ENCODE measurements around the gene LORICRIN. TPM values are rescaled to one million over a fixed set of nuclear protein-coding genes. Genes with fewer than 3 reads are reported as not detected.
"Not testable (repeated sequence)": the region's sequence is repeated elsewhere in the genome, so short reads cannot be mapped to it uniquely, and the experiment has no call there.

Gene LORICRIN
- under 1 TPM in 1 of 2 donors, not detected in 1; 0.46 TPM for total RNA-seq

DNA sequence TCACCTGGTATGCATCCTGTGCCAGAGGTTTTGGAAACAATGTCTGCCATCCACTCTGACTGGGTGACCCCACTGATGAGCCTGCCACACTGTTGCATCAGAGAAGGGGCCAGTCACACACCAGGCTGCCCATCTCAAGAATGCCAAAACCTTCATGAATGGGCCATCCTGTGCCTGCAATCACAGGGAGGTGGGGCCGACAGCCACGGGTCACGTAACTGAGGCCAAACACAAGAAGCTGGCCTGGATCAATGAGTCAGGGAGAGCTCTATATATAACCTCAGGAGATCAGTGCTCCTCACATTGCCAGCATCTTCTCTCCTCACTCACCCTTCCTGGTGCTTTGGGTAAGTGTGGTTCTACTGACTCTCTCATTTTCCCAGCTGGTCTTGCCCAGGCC lies at the start of gene LORICRIN:
LORICRIN (plus strand) TSS at position 301 of the 400 bp plus-strand sequence. CDS start 1,263 bp downstream, outside the sequence.
- Mint-ChIP-seq H3K27me3 (ENCODE audit: low read depth) (peaks cover 50% of the 10 kb centered on the region), H3K4me1 (ENCODE audit: low read depth) (peaks cover 40% of the 10 kb centered on the region), H3K4me3 (peak within 1 kb of the TSS; percentile 60 to 71), H3K9me3 (no peaks in the 10 kb centered on the region), H3K27ac (no peak within 1 kb of the TSS), H3K36me3 (ENCODE audit: insufficient read depth in 2 of 2) (no peaks in the 10 kb centered on the region)
- DNase-seq (no peak), ATAC-seq (replicated peaks in 1 of 2) (no peak)

DNA sequence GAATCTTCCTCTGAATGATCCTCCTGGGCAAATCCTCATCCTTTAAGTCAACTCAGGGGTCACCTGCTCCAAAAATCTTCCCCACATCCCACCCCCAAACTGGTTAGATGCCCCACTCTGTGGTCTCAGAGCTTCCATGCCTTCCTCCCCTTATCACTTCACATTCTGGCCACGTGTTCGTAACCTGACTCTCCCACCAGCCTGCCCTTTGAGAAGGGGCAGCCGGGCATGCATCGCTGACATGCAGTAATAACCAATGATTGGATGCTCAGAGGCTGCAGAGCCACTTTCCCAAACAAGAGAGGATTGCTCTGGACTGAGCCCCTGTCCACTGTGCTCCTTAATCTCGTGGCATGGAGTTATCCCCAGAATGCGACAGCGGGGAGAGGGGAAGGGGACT lies 49.3 kb upstream of the LORICRIN start:
- peaks cover 38% of the 10 kb centered on the region for H3K27me3 Mint-ChIP-seq (ENCODE audit: low read depth)
- no peaks in the 10 kb centered on the region for H3K36me3 Mint-ChIP-seq (ENCODE audit: insufficient read depth in 2 of 2)
- no peak overlapping the region for H3K4me3 Mint-ChIP-seq
- H3K27ac Mint-ChIP-seq, result no peak overlapping the region
- no peaks in the 10 kb centered on the region for H3K9me3 Mint-ChIP-seq
- no peaks in the 10 kb centered on the region for H3K4me1 Mint-ChIP-seq (ENCODE audit: low read depth)
- ATAC-seq (replicated peaks in 1 of 2) (no peak), DNase-seq (no peak)

- no peak overlapping the region for H3K4me3 Mint-ChIP-seq
- DNase-seq (no peak), ATAC-seq (replicated peaks in 1 of 2) (no peak)
- H3K27ac Mint-ChIP-seq, result no peak overlapping the region
- no peaks in the 10 kb centered on the region for H3K36me3 Mint-ChIP-seq (ENCODE audit: insufficient read depth in 2 of 2)
- H3K9me3 Mint-ChIP-seq, result no peaks in the 10 kb centered on the region
- no peaks in the 10 kb centered on the region for H3K4me1 Mint-ChIP-seq (ENCODE audit: low read depth)
- H3K27me3 Mint-ChIP-seq (ENCODE audit: low read depth), result peaks cover 44% of the 10 kb centered on the region
Observed at GRCh38 chr1:153212201-153212600, 47.3 kb upstream of the LORICRIN start.

DNA sequence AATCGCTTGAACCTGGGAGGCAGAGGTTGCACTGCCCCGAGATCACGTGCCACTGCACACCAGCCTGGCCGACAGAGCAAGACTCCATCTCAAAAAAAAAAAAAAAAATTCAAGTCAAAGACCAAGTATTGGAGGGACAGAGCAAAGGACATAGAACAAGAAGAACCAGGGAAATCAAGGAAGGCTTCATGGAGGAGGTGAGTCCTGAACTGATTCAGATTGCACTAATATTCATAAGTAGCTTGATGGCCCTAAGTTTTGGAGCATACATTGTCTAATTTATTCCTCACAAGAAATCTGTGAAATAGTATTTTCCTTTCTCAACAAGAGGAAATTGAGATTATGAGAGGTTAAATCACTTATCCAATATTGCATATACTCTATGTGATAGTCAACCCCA lies 46.0 kb upstream of the LORICRIN start:
- DNase-seq (no peak), ATAC-seq (replicated peaks in 1 of 2) (no peak)
- Mint-ChIP-seq H3K4me3 (no peak overlapping the region), H3K4me1 (ENCODE audit: low read depth) (no peaks in the 10 kb centered on the region), H3K27ac (no peak overlapping the region), H3K9me3 (no peaks in the 10 kb centered on the region), H3K27me3 (ENCODE audit: low read depth) (peaks cover 41% of the 10 kb centered on the region), H3K36me3 (ENCODE audit: insufficient read depth in 2 of 2) (no peaks in the 10 kb centered on the region)

GRCh38 chr1:153217212-153217611 lies 42.3 kb upstream of the LORICRIN start, which contains the start of gene PRR9:
PRR9 (plus strand) TSS chr1:153217584; CDS start chr1:153218145, 561 bp downstream.
- Mint-ChIP-seq H3K36me3 (ENCODE audit: insufficient read depth in 2 of 2) (no peaks in the 10 kb centered on the region), H3K27ac (no peak within 1 kb of the TSS)

GRCh38 chr1:153217744-153218416 lies 41.6 kb upstream of the LORICRIN start:
- no peaks in the 10 kb centered on the region for H3K9me3 Mint-ChIP-seq
- peaks cover 25% of the 10 kb centered on the region for H3K27me3 Mint-ChIP-seq (ENCODE audit: low read depth)
- no peaks in the 10 kb centered on the region for H3K4me1 Mint-ChIP-seq (ENCODE audit: low read depth)

More at GRCh38 chr1:153217212-153217611, 42.3 kb upstream of the LORICRIN start, which contains the start of gene PRR9:
- Mint-ChIP-seq H3K4me3 (no peak within 1 kb of the TSS), H3K27me3 (ENCODE audit: low read depth) (peaks cover 31% of the 10 kb centered on the region), H3K9me3 (no peaks in the 10 kb centered on the region), H3K4me1 (ENCODE audit: low read depth) (no peaks in the 10 kb centered on the region)
- no peak for DNase-seq
- ATAC-seq (replicated peaks in 1 of 2), result no peak

GRCh38 chr1:153220606-153221303 lies 38.7 kb upstream of the LORICRIN start:
- no peaks in the 10 kb centered on the region for H3K9me3 Mint-ChIP-seq
- H3K4me1 Mint-ChIP-seq (ENCODE audit: low read depth), result peaks cover 5% of the 10 kb centered on the region
- H3K4me3 Mint-ChIP-seq, result no peak overlapping the region
- peaks cover 26% of the 10 kb centered on the region for H3K27me3 Mint-ChIP-seq (ENCODE audit: low read depth)
- no peak overlapping the region for H3K27ac Mint-ChIP-seq
- no peak for DNase-seq
- ATAC-seq (replicated peaks in 1 of 2), result no peak
- no peaks in the 10 kb centered on the region for H3K36me3 Mint-ChIP-seq (ENCODE audit: insufficient read depth in 2 of 2)

More at GRCh38 chr1:153217744-153218416, 41.6 kb upstream of the LORICRIN start:
- Mint-ChIP-seq H3K4me3 (no peak overlapping the region), H3K27ac (no peak overlapping the region), H3K36me3 (ENCODE audit: insufficient read depth in 2 of 2) (no peaks in the 10 kb centered on the region)
- no peak for ATAC-seq (replicated peaks in 1 of 2)
- DNase-seq, result no peak

DNA sequence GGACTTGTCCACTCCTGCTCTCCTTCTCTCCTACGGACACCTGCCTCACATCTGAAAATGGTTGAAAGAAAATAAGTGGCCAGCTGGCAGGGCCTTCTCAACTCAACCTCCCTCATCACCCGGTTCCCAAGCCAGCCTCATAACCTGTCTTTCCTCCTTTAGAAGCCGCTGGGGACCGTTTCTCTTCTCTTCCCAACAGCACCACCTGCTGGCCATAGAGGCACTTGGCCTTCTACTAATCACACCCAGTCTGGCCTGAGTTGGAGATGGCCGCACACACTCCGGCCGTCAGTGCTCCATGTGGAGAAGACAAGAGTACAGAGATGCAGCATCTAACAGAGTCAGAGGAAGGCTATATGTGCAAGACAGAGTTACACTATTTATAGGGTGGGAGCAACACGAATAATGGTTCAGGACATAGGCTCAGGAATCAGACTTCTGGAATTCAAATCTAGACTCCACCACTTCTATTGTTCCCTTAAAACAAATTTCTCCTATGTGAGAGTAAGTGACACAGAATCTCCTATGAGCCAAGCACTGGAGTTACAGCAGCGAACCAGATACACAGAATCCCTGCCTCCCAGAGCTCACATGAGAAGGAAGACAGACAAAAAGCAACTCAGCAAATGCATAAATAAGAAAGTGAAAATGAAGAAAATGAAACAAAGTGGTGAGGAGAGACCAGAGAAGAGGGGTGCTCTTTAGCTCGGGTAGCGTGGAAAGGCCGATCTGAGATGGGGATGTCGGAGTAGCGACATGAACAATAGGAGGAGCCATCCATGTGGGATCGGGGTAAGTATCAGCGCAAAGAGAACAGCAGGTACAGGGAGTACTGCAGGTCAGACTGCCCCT lies 36.2 kb upstream of the LORICRIN start:
- peak; percentile 54 to 63 for ATAC-seq (replicated peaks in 1 of 2)
- H3K9me3 Mint-ChIP-seq; H3K27ac Mint-ChIP-seq; H3K36me3 Mint-ChIP-seq (ENCODE audit: insufficient read depth in 2 of 2); H3K4me3 Mint-ChIP-seq; H3K4me1 Mint-ChIP-seq (ENCODE audit: low read depth): not testable (repeated sequence)
- H3K27me3 Mint-ChIP-seq (ENCODE audit: low read depth), result peaks cover 13% of the 10 kb centered on the region
- peak; percentile 64 to 66 for DNase-seq

DNA sequence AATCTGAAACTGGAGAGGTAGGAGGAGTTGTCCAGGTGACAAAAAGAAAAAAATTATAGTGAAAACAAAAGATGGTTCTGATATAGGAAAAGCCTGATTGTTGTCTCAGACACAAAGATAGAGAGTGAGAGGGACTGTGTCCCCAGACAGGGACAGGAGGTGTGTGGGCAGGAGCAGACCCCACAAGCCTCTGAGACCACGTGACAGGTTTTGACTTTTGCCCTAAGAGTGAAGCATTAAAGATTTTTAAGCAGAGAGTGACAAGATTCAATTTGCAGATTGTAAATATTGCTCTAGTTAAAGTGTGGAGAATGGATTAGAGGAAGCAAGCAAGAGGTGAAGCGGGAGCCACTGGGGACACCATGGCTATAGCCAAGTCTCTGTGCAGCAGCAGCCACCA lies 31.7 kb upstream of the LORICRIN start:
- ATAC-seq (replicated peaks in 1 of 2), result no peak
- Mint-ChIP-seq H3K4me3 (no peak overlapping the region), H3K4me1 (ENCODE audit: low read depth) (peaks cover 5% of the 10 kb centered on the region), H3K9me3 (no peaks in the 10 kb centered on the region), H3K27ac (no peak overlapping the region), H3K36me3 (ENCODE audit: insufficient read depth in 2 of 2) (no peaks in the 10 kb centered on the region), H3K27me3 (ENCODE audit: low read depth) (peaks cover 15% of the 10 kb centered on the region)
- no peak for DNase-seq

- Mint-ChIP-seq H3K27me3 (ENCODE audit: low read depth) (peaks cover 8% of the 10 kb centered on the region), H3K4me1 (ENCODE audit: low read depth) (no peaks in the 10 kb centered on the region), H3K9me3 (no peaks in the 10 kb centered on the region), H3K4me3 (no peak overlapping the region), H3K36me3 (ENCODE audit: insufficient read depth in 2 of 2) (no peaks in the 10 kb centered on the region), H3K27ac (no peak overlapping the region)
- ATAC-seq (replicated peaks in 1 of 2), result no peak
- no peak for DNase-seq
Observed at GRCh38 chr1:153228491-153228890, 31.0 kb upstream of the LORICRIN start.

DNA sequence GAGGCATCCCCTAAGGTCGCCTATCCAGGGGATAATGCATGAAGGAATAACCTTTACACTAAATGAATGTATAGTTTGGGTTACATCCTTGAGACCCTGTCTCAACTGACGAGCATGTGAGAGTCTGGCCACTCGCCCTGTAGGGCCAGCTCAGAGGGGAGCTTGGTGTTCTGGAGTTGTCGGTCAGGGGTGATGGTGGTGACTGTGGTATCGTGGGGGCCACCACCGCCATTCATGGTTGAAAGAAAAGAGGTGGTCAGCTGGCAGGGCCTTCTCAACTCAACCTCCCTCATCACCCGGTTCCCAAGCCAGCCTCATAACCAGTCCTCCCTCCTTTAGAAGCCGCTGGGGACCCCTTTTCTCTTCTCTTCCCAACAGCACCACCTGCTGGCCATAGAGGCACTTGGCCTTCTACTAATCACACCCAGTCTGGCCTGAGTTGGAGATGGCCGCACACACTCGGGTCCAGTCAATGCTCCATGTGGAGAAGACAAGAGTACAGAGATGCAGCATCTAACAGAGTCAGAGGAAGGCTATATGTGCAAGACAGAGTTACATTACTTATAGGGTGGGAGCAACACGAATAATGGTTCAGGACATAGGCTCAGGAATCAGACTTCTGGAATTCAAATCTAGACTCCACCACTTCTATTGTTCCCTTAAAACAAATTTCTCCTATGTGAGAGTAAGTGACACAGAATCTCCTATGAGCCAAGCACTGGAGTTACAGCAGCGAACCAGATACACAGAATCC lies 30.2 kb upstream of the LORICRIN start:
- not testable (repeated sequence) for H3K27ac Mint-ChIP-seq; H3K27me3 Mint-ChIP-seq (ENCODE audit: low read depth); H3K4me3 Mint-ChIP-seq; H3K4me1 Mint-ChIP-seq (ENCODE audit: low read depth); H3K9me3 Mint-ChIP-seq; ATAC-seq (replicated peaks in 1 of 2); H3K36me3 Mint-ChIP-seq (ENCODE audit: insufficient read depth in 2 of 2)
- peak; percentile 38 to 44 for DNase-seq

DNA sequence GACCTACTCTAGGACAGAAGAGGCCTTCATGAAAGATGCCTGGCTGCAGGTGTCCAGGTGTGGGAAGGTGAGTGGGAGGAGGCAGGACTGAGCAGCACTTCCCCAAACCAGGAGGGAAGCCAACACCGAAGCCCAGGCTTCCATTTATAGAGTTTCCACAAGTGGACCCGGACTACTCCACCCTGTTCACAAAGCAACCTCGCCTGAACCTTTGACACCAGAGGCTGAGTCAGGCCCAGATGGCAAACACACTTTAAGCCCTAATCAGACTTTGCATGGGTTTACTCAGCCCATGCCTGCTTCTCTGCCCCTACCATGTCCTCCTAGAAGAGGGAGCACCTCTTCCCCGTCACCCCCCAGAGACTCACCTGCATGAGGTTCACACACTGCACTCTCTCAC lies 28.1 kb upstream of the LORICRIN start:
- Mint-ChIP-seq H3K27ac (no peak overlapping the region), H3K4me3 (no peak overlapping the region), H3K9me3 (no peaks in the 10 kb centered on the region), H3K27me3 (ENCODE audit: low read depth) (peaks cover 13% of the 10 kb centered on the region), H3K36me3 (ENCODE audit: insufficient read depth in 2 of 2) (no peaks in the 10 kb centered on the region), H3K4me1 (ENCODE audit: low read depth) (no peaks in the 10 kb centered on the region)
- ATAC-seq (replicated peaks in 1 of 2) (no peak), DNase-seq (no peak)

Data from activated T-cell treated with anti-CD3 and anti-CD28 coated beads, Interleukin-2, amount 50 U/mL, for 72 hours (primary cell).